UCSD-AML1 (cell line): ENCODE results near the gene VPS41.

Source experiments
- DNase-seq: peaks from one replicate; lab custom pipeline; 2025; ENCODE audit not compliant: unreplicated experiment; lab: John Stamatoyannopoulos, UW

VPS41 gene

GRCh38 chr7:38677981-38678697 lies 230.9 kb downstream of the VPS41 start:
- DNase-seq, result no peak

GRCh38 chr7:38675494-38676106 lies 233.4 kb downstream of the VPS41 start:
- DNase-seq, result no peak

- no peak for DNase-seq
Measured at GRCh38 chr7:38674513-38674912, 234.5 kb downstream of the VPS41 start.

GRCh38 chr7:38673795-38674194 lies 235.2 kb downstream of the VPS41 start:
- no peak for DNase-seq
